K562 (cell line): ENCODE data around the gene PADI4. TPM values are rescaled to one million over a fixed set of nuclear protein-coding genes. Genes with fewer than 3 reads are reported as not detected.

Experiments used
- ATAC-seq: fragments of 200-7000 bp; cut with Tn5 transposase; 3 replicates; pipeline ENCODE4 v1.9.1; 2020; ENCODE audit warnings: moderate library complexity
- BruUV-seq: library from RNA; stranded (reverse); fragments of 400-500 nt; replicated peaks from 2 replicates; lab custom pipeline; 2021; lab: Mats Ljungman, UMichigan
- CTCF ChIA-PET: fragments of 300-600 bp; formaldehyde crosslinking; extraction: SDS; loops from one replicate; lab custom pipeline; 2021; ENCODE audit warnings: low intra/inter-chr PET ratio; lab: Yijun Ruan, JAX
- POLR2A ChIA-PET: fragments of 300-600, 350-650 bp; sonication (Branson Sonifier 250); formaldehyde crosslinking; extraction: SDS; loops from one replicate; lab custom pipeline; 2021; ENCODE audit warnings: antibody characterized with exemption, inconsistent platforms; lab: Yijun Ruan, JAX
- DNase-seq, 4 experiments: peaks; one replicate each; pipeline versions ENCODE4 v3.0.0 to v3.0.0-alpha.2; 2011 to 2018; ENCODE audit warnings: low spot score in 3 of 4, mixed read lengths in 3 of 4; ENCODE audit errors: extremely low read depth in 1 of 4
- FAIRE-seq: peaks from 2 replicates; lab custom pipeline; 2011; peaks lifted over from hg19 to GRCh38; lab: Jason Lieb, UNC
- H2AFZ ChIP-seq: 2 replicates; pipeline ENCODE4 v1.6.0; 2011; ENCODE audit warnings: low read depth, low read length, control low read depth, inconsistent platforms
- H3K27ac ChIP-seq: fragments of 200-600 bp; 3 replicates; pipeline ENCODE4 v1.8.0; 2011; ENCODE audit warnings: low read depth, mild to moderate bottlenecking, control low read depth, inconsistent platforms, low read length, moderate library complexity, mixed read lengths; ENCODE audit errors: extremely low read depth
- H3K27me3 ChIP-seq, 2 experiments: fragments of 300-600 bp in 1 of 2; 2 replicates in 1 of 2; 3 replicates in 1 of 2; pipeline versions ENCODE4 v1.6.0 to v1.8.0; 2011; ENCODE audit warnings: inconsistent platforms in 2 of 2, low read length in 2 of 2, mild to moderate bottlenecking in 1 of 2, mixed read lengths in 1 of 2, moderate library complexity in 1 of 2; ENCODE audit not compliant: control insufficient read depth in 2 of 2, insufficient read depth in 2 of 2
- H3K36me3 ChIP-seq: fragments of 300-600 bp; 3 replicates; pipeline ENCODE4 v1.8.0; 2011; ENCODE audit warnings: mild to moderate bottlenecking, low read length, inconsistent platforms; ENCODE audit not compliant: control insufficient read depth, insufficient read depth
- H3K4me1 ChIP-seq, 2 experiments: fragments of 200-600 bp in 1 of 2; replicated peaks in 1 of 2; 2 replicates in 1 of 2; 3 replicates in 1 of 2; pipeline versions ENCODE4 v1.5.1 to v1.8.0; 2011; ENCODE audit warnings: inconsistent platforms in 2 of 2, low read length in 2 of 2, mild to moderate bottlenecking in 1 of 2, mixed read lengths in 1 of 2, moderate library complexity in 1 of 2; ENCODE audit not compliant: control insufficient read depth in 2 of 2, insufficient read depth in 2 of 2
- H3K4me2 ChIP-seq: 2 replicates; pipeline ENCODE4 v1.6.1; 2011; ENCODE audit warnings: low read length, control low read depth, inconsistent platforms, mixed read lengths; ENCODE audit not compliant: insufficient read depth
- H3K4me3 ChIP-seq: fragments of 200-600 bp; sonication (generic), shearing (Covaris generic); 2 replicates; pipeline ENCODE4 v1.5.1; 2016; ENCODE audit warnings: control low read depth, inconsistent platforms
- H3K79me2 ChIP-seq: fragments of 200-600 bp; 3 replicates; pipeline ENCODE4 v1.8.0; 2011; ENCODE audit warnings: low read length, inconsistent platforms; ENCODE audit not compliant: control insufficient read depth, insufficient read depth
- H3K9ac ChIP-seq, 2 experiments: 2 replicates each; pipeline versions ENCODE4 v1.6.0 to v1.6.1; 2011; ENCODE audit warnings: low read depth in 2 of 2, low read length in 2 of 2, control low read depth in 1 of 2, inconsistent platforms in 1 of 2, mild to moderate bottlenecking in 1 of 2, mixed read lengths in 1 of 2; ENCODE audit not compliant: insufficient read depth in 1 of 2
- H3K9me1 ChIP-seq: one replicate; pipeline ENCODE4 v1.6.0; 2011; ENCODE audit warnings: inconsistent platforms, mild to moderate bottlenecking, low read length, moderate library complexity; ENCODE audit not compliant: control insufficient read depth, insufficient read depth
- H3K9me3 ChIP-seq: replicated peaks from 2 replicates; pipeline ENCODE4 v1.5.1; 2011; ENCODE audit warnings: low read depth, low read length, inconsistent platforms; ENCODE audit not compliant: control insufficient read depth, insufficient read depth
- H4K20me1 ChIP-seq: replicated peaks from 2 replicates; pipeline ENCODE4 v1.6.1; 2011; ENCODE audit warnings: low read length, inconsistent platforms, mixed read lengths; ENCODE audit not compliant: control insufficient read depth, insufficient read depth
- CREM ChIP-seq: IDR thresholded peaks from 2 replicates; pipeline ENCODE4 v1.6.1; 2014; ENCODE audit warnings: antibody characterized with exemption, low read depth
- KDM1A ChIP-seq, 2 experiments: fragments of 450-650 bp; IDR thresholded peaks; 2 replicates each; pipeline ENCODE4 v1.6.1; 2016; ENCODE audit warnings: mild to moderate bottlenecking in 2 of 2
- NRF1 ChIP-seq, 2 experiments: fragments of 450-650 bp; IDR thresholded peaks in 1 of 2; conservative IDR thresholded peaks in 1 of 2; 2 replicates each; pipeline ENCODE4 v1.6.1; 2014; ENCODE audit warnings: mild to moderate bottlenecking in 2 of 2
- SNIP1 ChIP-seq: fragments of 450-650 bp; IDR thresholded peaks from 2 replicates; pipeline ENCODE4 v1.7.1; 2017; ENCODE audit warnings: low read depth, mild to moderate bottlenecking
- ZBTB7A ChIP-seq: IDR thresholded peaks from 2 replicates; pipeline ENCODE4 v1.6.1; 2011; ENCODE audit warnings: low read depth, mild to moderate bottlenecking, low read length, moderate library complexity, borderline replicate concordance; ENCODE audit not compliant: control insufficient read depth
- ZFX ChIP-seq: sonication (generic); formaldehyde crosslinking; IDR thresholded peaks from 2 replicates; pipeline ENCODE4 v1.8.0; 2022; ENCODE audit warnings: mild to moderate bottlenecking, missing genetic modification reagents, moderate library complexity
- WGBS: fragments of 100-300 bp; shearing (Covaris generic); methylation state at CpG from one replicate; pipeline ENCODE4 v1.1.6; 2016; ENCODE audit warnings: low coverage, mixed read lengths; ENCODE audit not compliant: insufficient coverage; ENCODE audit errors: missing lambda C conversion rate; 5-methylcytosine and 5-hydroxymethylcytosine counted together
- in situ Hi-C: fragments of 300-500 bp; cut with MboI; formaldehyde crosslinking; loops from 4 replicates; pipeline ENCODE4 v1.15.0; 2018; ENCODE audit warnings: inconsistent platforms, mixed read lengths
- intact Hi-C: fragments of 100-400 bp; cut with micrococcal nuclease; formaldehyde crosslinking; loops from 2 replicates; pipeline ENCODE4 v1.14.2; 2022
- polyA plus RNA-seq, 8 experiments: library from polyadenylated mRNA; depleted of rRNA in 4 of 8; stranded (reverse) in 5 of 8; unstranded in 3 of 8; fragments of >200 nt; fragmentation: Nextera tagmentation in 2 of 8; fragmentation: Illumina TruSeq in 1 of 8; extraction: Ambion mirVana in 2 of 8; extraction: Trizol in 1 of 8; gene quantifications; 2 replicates each; pipeline versions ENCODE4 v1.2.1 to v1.2.3, GENCODE V29; 2011 to 2014; ENCODE audit warnings: inconsistent platforms in 1 of 8, missing spikeins in 1 of 8
- total RNA-seq, 7 experiments: library from RNA; depleted of rRNA in 6 of 7; stranded (reverse); fragments of >200 nt in 6 of 7; fragmentation: Illumina TruSeq in 2 of 7; extraction: Trizol in 2 of 7; gene quantifications; 2 replicates each; pipeline versions ENCODE4 v1.2.1 to v1.2.3, GENCODE V29; 2011 to 2021; ENCODE audit warnings: low replicate concordance in 1 of 7
- TF ChIP-seq, protein P1 (sequence below), 2 experiments: fragments of 450-650 bp in 1 of 2; sonication (generic) in 1 of 2; formaldehyde crosslinking in 1 of 2; IDR thresholded peaks; 2 replicates each; pipeline versions ENCODE4 v1.7.1 to v1.9.0; 2016 to 2022; ENCODE audit warnings: inconsistent platforms in 1 of 2, mild to moderate bottlenecking in 1 of 2, missing genetic modification reagents in 1 of 2
- TF ChIP-seq, protein P2 (sequence below): sonication (generic); formaldehyde crosslinking; IDR thresholded peaks from 2 replicates; pipeline ENCODE4 v1.8.1; 2022; ENCODE audit warnings: missing genetic modification reagents

The PADI4 gene
- total and polyA plus RNA-seq, 9 of the 15 experiments (the other 6 are each of a cell fraction or from before 2014, with no cell fraction given): 0.22 to 0.33 TPM; not detected in 7

DNA sequence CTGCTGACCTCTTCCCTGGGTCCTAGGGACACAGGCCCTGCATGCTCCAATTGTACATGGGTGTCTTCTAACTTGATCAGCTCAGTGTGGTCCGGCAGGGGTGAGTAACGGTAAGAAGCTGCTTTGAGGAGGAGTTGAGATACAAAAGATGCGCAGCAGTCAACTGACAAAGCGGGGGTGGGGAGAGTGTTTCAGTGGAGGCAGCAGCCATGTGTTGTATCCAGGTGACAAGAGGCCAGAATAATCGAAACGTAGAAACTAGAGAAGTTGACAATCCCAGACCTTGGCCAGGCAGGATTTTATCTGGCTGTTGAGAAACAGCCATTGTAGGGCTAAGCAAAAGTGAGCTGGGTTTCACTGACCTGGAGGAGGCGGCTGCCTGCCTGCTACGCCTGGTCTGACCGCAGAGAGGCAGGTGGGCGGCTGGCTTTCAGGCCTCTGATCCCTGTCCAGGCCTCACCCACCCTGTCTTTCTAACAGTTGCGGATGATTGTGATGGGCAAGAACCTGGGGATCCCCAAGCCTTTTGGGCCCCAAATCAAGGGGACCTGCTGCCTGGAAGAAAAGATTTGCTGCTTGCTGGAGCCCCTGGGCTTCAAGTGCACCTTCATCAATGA lies 92.8 kb downstream of the PADI4 start:
- H2AFZ ChIP-seq: peak overlapping the region; percentile 58
- peaks cover 2% of the 10 kb centered on the region for H3K9me1 ChIP-seq
- BruUV-seq: no TSS peak
- peaks cover 24 to 53% of the 10 kb centered on the region in 2 experiments; a peak in 4 of 5 replicates for H3K4me1 ChIP-seq
- H3K36me3 ChIP-seq: peaks cover 2% of the 10 kb centered on the region; the same call in 2 of the 3 replicates
- in situ Hi-C loops (loop anchor here (10.0 kb wide), 1 partner anchor 276 kb away; no protein-coding TSS in a partner anchor), intact Hi-C loops (loop anchor here (5.0 to 10.0 kb wide), 2 partner anchors 64 to 276 kb away; no protein-coding TSS in a partner anchor)
- no peaks in the 10 kb centered on the region for H3K79me2 ChIP-seq
- H4K20me1 ChIP-seq: peaks cover 2% of the 10 kb centered on the region; the same call in 1 of the 2 replicates
- no peak overlapping the region; a peak in 1 of 4 replicates for H3K9ac ChIP-seq
- H3K4me3 ChIP-seq: no peak overlapping the region
- peak; percentile 72 for FAIRE-seq
- no peaks in the 10 kb centered on the region for H3K9me3 ChIP-seq
- peak overlapping the region; percentile 11; the same call in 1 of the 2 replicates for H3K4me2 ChIP-seq
- WGBS: 14% methylated on average over 11 of the region's 11 CpGs
- CTCF ChIA-PET: no interaction called here
- POLR2A ChIA-PET: interaction anchor here (0.6 to 0.8 kb wide), 2 partner anchors 12 to 116 kb away, joined by 3 to 4 read pairs; no protein-coding TSS in a partner anchor
- peak; percentile 68 to 81 (median 77) for DNase-seq
- peak; percentile 83 for ATAC-seq
- no peaks in the 10 kb centered on the region for H3K27me3 ChIP-seq
- H3K27ac ChIP-seq: no peak overlapping the region
- TF ChIP-seq ZBTB7A: peak; percentile 27; the same call in 1 of the 2 replicates
- TF ChIP-seq ZFX (CRISPR knock-in tag): peak; percentile 39; the same call in 1 of the 2 replicates
- TF ChIP-seq, protein P1, sequence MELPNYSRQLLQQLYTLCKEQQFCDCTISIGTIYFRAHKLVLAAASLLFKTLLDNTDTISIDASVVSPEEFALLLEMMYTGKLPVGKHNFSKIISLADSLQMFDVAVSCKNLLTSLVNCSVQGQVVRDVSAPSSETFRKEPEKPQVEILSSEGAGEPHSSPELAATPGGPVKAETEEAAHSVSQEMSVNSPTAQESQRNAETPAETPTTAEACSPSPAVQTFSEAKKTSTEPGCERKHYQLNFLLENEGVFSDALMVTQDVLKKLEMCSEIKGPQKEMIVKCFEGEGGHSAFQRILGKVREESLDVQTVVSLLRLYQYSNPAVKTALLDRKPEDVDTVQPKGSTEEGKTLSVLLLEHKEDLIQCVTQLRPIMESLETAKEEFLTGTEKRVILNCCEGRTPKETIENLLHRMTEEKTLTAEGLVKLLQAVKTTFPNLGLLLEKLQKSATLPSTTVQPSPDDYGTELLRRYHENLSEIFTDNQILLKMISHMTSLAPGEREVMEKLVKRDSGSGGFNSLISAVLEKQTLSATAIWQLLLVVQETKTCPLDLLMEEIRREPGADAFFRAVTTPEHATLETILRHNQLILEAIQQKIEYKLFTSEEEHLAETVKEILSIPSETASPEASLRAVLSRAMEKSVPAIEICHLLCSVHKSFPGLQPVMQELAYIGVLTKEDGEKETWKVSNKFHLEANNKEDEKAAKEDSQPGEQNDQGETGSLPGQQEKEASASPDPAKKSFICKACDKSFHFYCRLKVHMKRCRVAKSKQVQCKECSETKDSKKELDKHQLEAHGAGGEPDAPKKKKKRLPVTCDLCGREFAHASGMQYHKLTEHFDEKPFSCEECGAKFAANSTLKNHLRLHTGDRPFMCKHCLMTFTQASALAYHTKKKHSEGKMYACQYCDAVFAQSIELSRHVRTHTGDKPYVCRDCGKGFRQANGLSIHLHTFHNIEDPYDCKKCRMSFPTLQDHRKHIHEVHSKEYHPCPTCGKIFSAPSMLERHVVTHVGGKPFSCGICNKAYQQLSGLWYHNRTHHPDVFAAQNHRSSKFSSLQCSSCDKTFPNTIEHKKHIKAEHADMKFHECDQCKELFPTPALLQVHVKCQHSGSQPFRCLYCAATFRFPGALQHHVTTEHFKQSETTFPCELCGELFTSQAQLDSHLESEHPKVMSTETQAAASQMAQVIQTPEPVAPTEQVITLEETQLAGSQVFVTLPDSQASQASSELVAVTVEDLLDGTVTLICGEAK (IDR thresholded peaks at IDR 0.05): no peak
- TF ChIP-seq, protein P1 (CRISPR knock-in tag; IDR thresholded peaks at IDR 0.05): no peak
- no peak for TF ChIP-seq SNIP1
- 0 out of 4 replicates have a peak, but pooled peaks of 1 of the 2 experiments have one; percentile 31 for TF ChIP-seq KDM1A (IDR thresholded peaks at IDR 0.05)
- 0 out of 2 replicates have a peak, but pooled peaks have one; percentile 9 for TF ChIP-seq CREM
- peak; percentile 64 to 70 for TF ChIP-seq NRF1 (conservative IDR thresholded peaks at IDR 0.05 in 1 of 2, IDR thresholded peaks at IDR 0.05 in 1 of 2)
- TF ChIP-seq, protein P2, sequence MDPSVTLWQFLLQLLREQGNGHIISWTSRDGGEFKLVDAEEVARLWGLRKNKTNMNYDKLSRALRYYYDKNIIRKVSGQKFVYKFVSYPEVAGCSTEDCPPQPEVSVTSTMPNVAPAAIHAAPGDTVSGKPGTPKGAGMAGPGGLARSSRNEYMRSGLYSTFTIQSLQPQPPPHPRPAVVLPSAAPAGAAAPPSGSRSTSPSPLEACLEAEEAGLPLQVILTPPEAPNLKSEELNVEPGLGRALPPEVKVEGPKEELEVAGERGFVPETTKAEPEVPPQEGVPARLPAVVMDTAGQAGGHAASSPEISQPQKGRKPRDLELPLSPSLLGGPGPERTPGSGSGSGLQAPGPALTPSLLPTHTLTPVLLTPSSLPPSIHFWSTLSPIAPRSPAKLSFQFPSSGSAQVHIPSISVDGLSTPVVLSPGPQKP (CRISPR knock-in tag): no peak
